GM15510 (cell line): Measurements from ENCODE around the gene MOCOS.
A peak's percentile ranks its signal among the peaks of the same experiment; 100 is the strongest.

ENCODE experiments used
- POLR2A ChIP-seq: IDR thresholded peaks from 3 replicates; pipeline ENCODE4 v1.6.1; 2011; ENCODE audit warnings: borderline replicate concordance; ENCODE audit not compliant: insufficient read length; ENCODE audit errors: extremely low read depth

The MOCOS gene

DNA sequence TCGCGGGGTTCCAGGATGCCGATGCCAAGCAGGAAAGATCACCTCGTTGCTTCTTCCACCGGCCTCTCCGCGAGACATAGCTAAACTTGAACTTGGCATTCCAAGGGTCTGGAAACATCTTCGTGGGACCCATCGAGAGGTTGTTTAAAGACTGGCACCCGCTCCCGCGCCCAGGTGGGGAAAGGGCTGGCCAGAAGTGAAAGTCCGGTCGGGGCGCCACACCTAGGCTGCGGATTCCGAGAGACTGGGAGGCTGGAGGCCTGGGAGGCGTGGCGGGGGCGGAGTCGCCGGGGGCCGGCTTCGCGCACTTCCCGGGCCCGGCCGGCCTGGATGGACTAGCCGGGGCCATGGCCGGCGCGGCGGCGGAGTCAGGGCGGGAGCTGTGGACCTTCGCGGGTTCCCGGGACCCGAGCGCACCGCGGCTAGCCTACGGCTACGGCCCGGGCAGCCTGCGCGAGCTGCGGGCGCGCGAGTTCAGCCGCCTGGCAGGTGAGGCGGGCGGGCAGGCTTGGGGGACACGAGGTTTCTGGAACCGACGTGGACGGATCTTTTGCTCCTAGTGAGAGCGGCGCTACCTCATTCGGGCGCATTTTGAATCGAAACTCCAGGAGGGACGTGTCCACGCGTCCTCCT lies at the start of gene MOCOS:
Gene MOCOS (plus strand): TSS at position 305 of the 633 bp plus-strand sequence. CDS start 43 bp downstream, at position 348.
- TF ChIP-seq POLR2A = peak; percentile 50

GRCh38 chr18:36139245-36139644 lies 48.1 kb upstream of the MOCOS start:
- TF ChIP-seq POLR2A = no peak

- no peak for TF ChIP-seq POLR2A
Observed at GRCh38 chr18:36141576-36141975, 45.7 kb upstream of the MOCOS start.

DNA sequence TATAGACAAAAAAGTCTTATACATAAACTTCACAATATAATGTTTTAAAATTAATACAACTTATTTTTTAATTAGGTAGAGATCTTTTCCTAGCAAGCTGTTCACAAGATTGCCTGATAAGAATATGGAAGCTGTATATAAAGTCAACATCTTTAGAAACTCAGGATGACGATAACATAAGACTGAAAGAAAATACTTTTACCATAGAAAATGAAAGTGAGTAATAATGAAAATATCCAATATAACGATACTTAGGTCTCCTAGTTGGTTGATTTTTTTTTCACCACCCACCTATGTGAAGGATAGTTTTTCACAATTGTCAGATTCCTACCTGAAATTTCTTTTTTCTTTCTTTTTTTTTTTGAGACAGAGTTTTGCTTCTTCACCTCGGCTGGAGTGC lies 44.5 kb upstream of the MOCOS start:
- TF ChIP-seq POLR2A = no peak

GRCh38 chr18:36143391-36143790 lies 43.9 kb upstream of the MOCOS start:
- TF ChIP-seq POLR2A = no peak

GRCh38 chr18:36149514-36150289 lies 37.6 kb upstream of the MOCOS start:
- TF ChIP-seq POLR2A = no peak

GRCh38 chr18:36152781-36153180 lies 34.5 kb upstream of the MOCOS start:
- TF ChIP-seq POLR2A = no peak

- no peak for TF ChIP-seq POLR2A
Observed at GRCh38 chr18:36153203-36153602, 34.1 kb upstream of the MOCOS start.

- no peak for TF ChIP-seq POLR2A
Observed at GRCh38 chr18:36153771-36154170, 33.5 kb upstream of the MOCOS start.

- TF ChIP-seq POLR2A = no peak
Observed at GRCh38 chr18:36155851-36156757, 31.2 kb upstream of the MOCOS start.

DNA sequence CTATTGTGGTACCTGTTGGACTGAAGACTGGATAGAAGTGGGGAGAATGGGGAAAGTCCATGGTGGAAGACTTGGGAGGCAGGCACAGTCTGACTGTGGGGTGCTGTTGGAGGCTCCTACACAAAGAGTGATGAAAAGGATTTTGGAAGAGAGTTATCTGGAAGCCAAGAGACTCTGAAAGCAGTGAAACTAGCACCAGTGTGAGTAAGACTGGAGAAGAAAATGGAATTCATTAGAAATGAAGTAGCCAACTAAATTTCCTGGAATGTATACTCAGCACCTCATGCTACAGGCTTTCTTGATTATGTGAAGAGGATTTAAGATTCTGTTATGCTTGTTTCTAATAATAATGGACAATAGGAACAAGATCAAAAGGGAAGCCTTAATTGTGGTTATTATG lies 29.9 kb upstream of the MOCOS start:
- no peak for TF ChIP-seq POLR2A

GRCh38 chr18:36158266-36158867 lies 28.9 kb upstream of the MOCOS start:
- TF ChIP-seq POLR2A = no peak

- no peak for TF ChIP-seq POLR2A
Observed at GRCh38 chr18:36160959-36161371, 26.3 kb upstream of the MOCOS start.

GRCh38 chr18:36162981-36163380 lies 24.3 kb upstream of the MOCOS start:
- no peak for TF ChIP-seq POLR2A
